Adrenal gland (tissue), 12 donors: ENCODE data around the gene DLG2. TPM values are rescaled to one million over a fixed set of nuclear protein-coding genes. Genes with fewer than 3 reads are reported as not detected.

Experiments
- DNase-seq, 7 donors: peaks; one replicate each; pipeline ENCODE4 v3.0.0-alpha.2; 2019 to 2020
- H3K27ac ChIP-seq, 5 donors: fragments of 200-600 bp; sonication (generic) in 4 of 5; 1 replicate in 3 of 5; 2 replicates in 2 of 5; pipeline versions ENCODE4 v1.5.1 to v1.8.0; 2016 to 2020; ENCODE audit warnings: mild to moderate bottlenecking in 1 of 5
- H3K27me3 ChIP-seq: fragments of 200-600 bp; 2 replicates; pipeline ENCODE4 v1.8.0; 2021
- H3K36me3 ChIP-seq, 2 donors: fragments of 200-600 bp; replicated peaks in 1 of 2; 1 replicate in 1 of 2; 2 replicates in 1 of 2; pipeline versions ENCODE4 v1.5.1 to v1.8.0; 2018 to 2022
- H3K4me1 ChIP-seq, 2 donors: fragments of 200-600 bp; replicated peaks in 1 of 2; 1 replicate in 1 of 2; 2 replicates in 1 of 2; pipeline versions ENCODE4 v1.5.1 to v1.8.0; 2018 to 2021
- H3K4me3 ChIP-seq, 4 donors: fragments of 200-600 bp; sonication (generic) in 3 of 4; one replicate each; pipeline ENCODE4 v1.5.1; 2016 to 2018
- H3K9me3 ChIP-seq, 3 donors: fragments of 200-600 bp; sonication (generic) in 1 of 3; replicated peaks in 1 of 3; 1 replicate in 2 of 3; 2 replicates in 1 of 3; pipeline versions ENCODE4 v1.5.1 to v1.8.0; 2016 to 2021
- POLR2A ChIP-seq, 2 donors: fragments of 450-650 bp; IDR thresholded peaks; one replicate each; pipeline ENCODE4 v1.6.1; 2017; ENCODE audit warnings: antibody characterized with exemption in 2 of 2, mild to moderate bottlenecking in 2 of 2, moderate library complexity in 1 of 2
- WGBS, 4 donors: extraction: QIAGEN DNeasy Blood & Tissue Kit in 2 of 4; methylation state at CpG; one replicate each; pipeline versions ENCODE4 v1.1.5 to v1.1.7; 2013 to 2017; 5-methylcytosine and 5-hydroxymethylcytosine counted together
- intact Hi-C, 2 donors: fragments of 100-400 bp; cut with DNase I; formaldehyde crosslinking; loops; one replicate each; pipeline versions ENCODE4 v1.14.1 to v1.15.0; 2022 to 2023
- polyA plus RNA-seq, 3 donors: library from polyadenylated mRNA; stranded (reverse); fragments of 200-250 nt in 2 of 3; fragments of 350-450 nt in 1 of 3; fragmentation: Illumina TruSeq in 1 of 3; extraction: RNeasy Lipid Tissue Mini Kit (QIAGEN cat#74804) in 1 of 3; gene quantifications; one replicate each; pipeline ENCODE4 v1.2.3, GENCODE V29; 2013 to 2014
- total RNA-seq, 9 donors: library from RNA; depleted of rRNA in 4 of 9; stranded (reverse); fragments of >200 nt in 4 of 9; fragments of 120-200 nt in 1 of 9; fragmentation: NEBNext Ultra II Directional in 1 of 9; extraction: Animal tissue kit (Norgen Biotek cat#: 25700) in 1 of 9; gene quantifications; one replicate each; pipeline versions ENCODE4 v1.1.0 to v1.2.4, GENCODE V29; 2013 to 2023
- TF ChIP-seq, protein P1 (sequence below), 6 experiments: fragments of 450-650 bp in 4 of 6; fragments of 200-600 bp in 2 of 6; sonication (generic) in 1 of 6; IDR thresholded peaks; 1 replicate in 5 of 6; 2 replicates in 1 of 6; pipeline versions ENCODE4 v1.5.1 to v1.8.0; 2016 to 2021; ENCODE audit warnings: antibody characterized with exemption in 6 of 6, mild to moderate bottlenecking in 2 of 6, moderate library complexity in 1 of 6
- donor health status: healthy with polysubstance abuse.
- donor health status: Bipolar disorder and iron deficiency.
- donor health status: DM: yes; HTN: yes; CAD: no.
- donor health status: DM: no; HTN: no; CAD: no.
- donor health status: DM: no; HTN: no; CAD: no.
- donor health status: DM: yes; HTN: yes; CAD: no.

The DLG2 gene
- total and polyA plus RNA-seq, 12 donors = 8.3 to 101 (median 37.5) TPM

DNA sequence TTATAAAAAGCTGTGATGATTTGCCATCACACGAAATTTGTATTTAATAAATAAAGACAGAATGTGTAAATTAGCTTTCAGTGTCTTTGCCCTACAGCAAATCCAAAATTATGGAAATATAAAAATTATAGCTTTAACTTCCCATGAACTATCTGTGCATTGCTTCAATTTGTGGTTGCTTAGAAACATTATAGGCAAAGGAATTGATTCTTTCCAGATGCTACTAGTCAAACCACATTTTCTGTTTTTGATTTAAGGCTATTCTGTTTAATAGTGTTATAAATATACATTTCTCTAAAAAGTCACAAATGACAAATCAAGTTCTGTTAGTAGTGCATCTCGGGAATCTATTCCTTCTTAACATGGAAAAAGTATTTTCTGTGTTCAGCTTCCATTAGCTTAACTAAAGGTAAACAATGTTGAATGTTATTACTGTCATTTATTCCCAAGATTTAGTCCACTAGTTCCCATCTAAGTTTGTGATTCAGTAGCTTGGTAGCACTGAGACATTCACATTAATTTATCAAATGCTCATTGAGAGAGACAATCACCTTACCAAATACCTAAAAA, 1254.7 kb downstream of the DLG2 start:
- Histone ChIP-seq H3K9me3 (no peaks in the 10 kb centered on the region), H3K4me3 (no peak overlapping the region), H3K4me1 (no peaks in the 10 kb centered on the region), H3K27ac (no peak overlapping the region), H3K36me3 (no peaks in the 10 kb centered on the region), H3K27me3 (no peaks in the 10 kb centered on the region)
- no peak for DNase-seq
- intact Hi-C loops = no loop called here
- TF ChIP-seq POLR2A (IDR thresholded peaks at IDR 0.05) = no peak
- TF ChIP-seq, protein P1, sequence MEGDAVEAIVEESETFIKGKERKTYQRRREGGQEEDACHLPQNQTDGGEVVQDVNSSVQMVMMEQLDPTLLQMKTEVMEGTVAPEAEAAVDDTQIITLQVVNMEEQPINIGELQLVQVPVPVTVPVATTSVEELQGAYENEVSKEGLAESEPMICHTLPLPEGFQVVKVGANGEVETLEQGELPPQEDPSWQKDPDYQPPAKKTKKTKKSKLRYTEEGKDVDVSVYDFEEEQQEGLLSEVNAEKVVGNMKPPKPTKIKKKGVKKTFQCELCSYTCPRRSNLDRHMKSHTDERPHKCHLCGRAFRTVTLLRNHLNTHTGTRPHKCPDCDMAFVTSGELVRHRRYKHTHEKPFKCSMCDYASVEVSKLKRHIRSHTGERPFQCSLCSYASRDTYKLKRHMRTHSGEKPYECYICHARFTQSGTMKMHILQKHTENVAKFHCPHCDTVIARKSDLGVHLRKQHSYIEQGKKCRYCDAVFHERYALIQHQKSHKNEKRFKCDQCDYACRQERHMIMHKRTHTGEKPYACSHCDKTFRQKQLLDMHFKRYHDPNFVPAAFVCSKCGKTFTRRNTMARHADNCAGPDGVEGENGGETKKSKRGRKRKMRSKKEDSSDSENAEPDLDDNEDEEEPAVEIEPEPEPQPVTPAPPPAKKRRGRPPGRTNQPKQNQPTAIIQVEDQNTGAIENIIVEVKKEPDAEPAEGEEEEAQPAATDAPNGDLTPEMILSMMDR (IDR thresholded peaks at IDR 0.05) = no peak
- 75 to 82% (median 82%) methylated on average over 2 of the region's 2 CpGs for WGBS, 4 donors

DNA sequence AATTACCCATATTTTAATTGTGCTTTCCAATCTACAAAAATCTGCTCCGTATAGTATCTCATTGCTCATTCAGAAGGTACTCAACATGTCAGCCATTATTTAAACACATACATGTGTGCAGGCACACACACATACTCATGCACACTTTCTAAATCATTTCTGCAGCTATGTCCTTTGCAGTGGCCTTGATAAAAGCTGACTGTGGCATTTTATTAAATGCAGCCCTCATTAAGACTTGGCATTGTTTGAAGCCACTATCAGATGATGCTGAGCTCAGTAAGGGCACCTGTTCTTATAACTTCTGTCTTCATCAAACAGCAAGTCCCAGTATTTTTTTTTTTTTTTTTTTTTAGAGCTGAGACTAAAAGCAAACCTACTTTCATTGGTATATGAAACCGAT, 1269.1 kb downstream of the DLG2 start:
- intact Hi-C loops = no loop called here
- DNase-seq = no peak

DNA sequence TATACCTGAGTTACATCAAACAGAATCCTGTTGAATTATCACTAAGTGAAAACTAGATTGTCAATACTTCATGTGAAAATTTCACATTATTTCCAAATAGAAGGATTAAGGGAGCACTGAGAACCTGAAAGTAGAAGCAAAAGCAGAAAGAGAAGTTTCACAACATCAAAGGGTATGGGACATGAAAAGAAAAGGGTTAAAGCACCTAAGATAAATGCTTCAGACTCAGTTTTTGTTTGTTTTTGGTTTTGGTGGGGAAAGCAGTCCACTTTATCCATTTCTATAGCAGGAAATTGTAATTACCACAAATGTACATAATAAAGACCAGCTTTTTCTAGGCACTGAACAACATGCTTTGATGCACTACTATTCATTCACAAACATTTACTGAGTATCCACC, 1271.2 kb downstream of the DLG2 start:
- Histone ChIP-seq H3K4me1 (peaks cover 0 to 9% of the 10 kb centered on the region in 2 donors), H3K27ac (no peak overlapping the region), H3K27me3 (no peaks in the 10 kb centered on the region), H3K36me3 (no peaks in the 10 kb centered on the region), H3K9me3 (no peaks in the 10 kb centered on the region), H3K4me3 (no peak overlapping the region)
- intact Hi-C loops = no loop called here
- no peak for DNase-seq
- TF ChIP-seq POLR2A (IDR thresholded peaks at IDR 0.05) = no peak
- TF ChIP-seq, protein P1 (IDR thresholded peaks at IDR 0.05) = no peak

More for the DNA sequence above, 1269.1 kb downstream of the DLG2 start:
- H3K27me3 ChIP-seq = no peaks in the 10 kb centered on the region
- TF ChIP-seq, protein P1 (IDR thresholded peaks at IDR 0.05) = no peak
- no peak for TF ChIP-seq POLR2A (IDR thresholded peaks at IDR 0.05)
- H3K4me3 ChIP-seq = no peak overlapping the region
- peaks cover 0 to 9% of the 10 kb centered on the region in 2 donors for H3K4me1 ChIP-seq
- no peaks in the 10 kb centered on the region for H3K36me3 ChIP-seq
- H3K27ac ChIP-seq = no peak overlapping the region
- no peaks in the 10 kb centered on the region for H3K9me3 ChIP-seq
- WGBS, 4 donors = 80 to 87% (median 83%) methylated on average over 2 of the region's 2 CpGs

DNA sequence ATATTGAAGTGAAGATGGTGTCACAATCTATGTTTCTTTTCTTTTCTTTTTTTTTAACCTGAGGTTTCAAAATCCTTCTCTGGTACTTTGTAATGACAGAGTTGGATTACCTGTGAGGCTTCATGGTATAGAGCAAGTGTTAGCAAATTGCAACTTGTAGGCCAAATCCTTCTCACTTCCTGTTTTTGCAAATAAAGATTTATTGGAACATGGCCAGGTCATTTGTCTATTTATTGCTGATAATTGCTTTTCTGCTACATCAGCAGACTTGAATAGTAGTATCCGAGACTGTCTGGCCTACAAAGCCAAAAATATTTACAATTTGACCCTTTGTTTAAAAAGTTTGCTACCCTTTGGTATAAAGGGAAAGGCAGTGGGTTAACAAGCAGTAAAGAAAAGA, 1281.5 kb downstream of the DLG2 start:
- DNase-seq = no peak
- no peaks in the 10 kb centered on the region for H3K9me3 ChIP-seq
- intact Hi-C loops = no loop called here
- no peak overlapping the region for H3K4me3 ChIP-seq
- H3K27ac ChIP-seq = no peak overlapping the region
- no peaks in the 10 kb centered on the region for H3K36me3 ChIP-seq
- H3K4me1 ChIP-seq = peaks cover 0 to 4% of the 10 kb centered on the region in 2 donors
- no peaks in the 10 kb centered on the region for H3K27me3 ChIP-seq
- WGBS, 4 donors = 16 to 29% (median 26%) methylated on average over 1 of the region's 1 CpG
- TF ChIP-seq, protein P1 (IDR thresholded peaks at IDR 0.05) = no peak
- no peak for TF ChIP-seq POLR2A (IDR thresholded peaks at IDR 0.05)
